ENCODE measurements around the gene VWA8.
"Not testable (repeated sequence)": the region's sequence is repeated elsewhere in the genome, so short reads cannot be mapped to it uniquely, and the experiment has no call there.

VWA8 gene

DNA sequence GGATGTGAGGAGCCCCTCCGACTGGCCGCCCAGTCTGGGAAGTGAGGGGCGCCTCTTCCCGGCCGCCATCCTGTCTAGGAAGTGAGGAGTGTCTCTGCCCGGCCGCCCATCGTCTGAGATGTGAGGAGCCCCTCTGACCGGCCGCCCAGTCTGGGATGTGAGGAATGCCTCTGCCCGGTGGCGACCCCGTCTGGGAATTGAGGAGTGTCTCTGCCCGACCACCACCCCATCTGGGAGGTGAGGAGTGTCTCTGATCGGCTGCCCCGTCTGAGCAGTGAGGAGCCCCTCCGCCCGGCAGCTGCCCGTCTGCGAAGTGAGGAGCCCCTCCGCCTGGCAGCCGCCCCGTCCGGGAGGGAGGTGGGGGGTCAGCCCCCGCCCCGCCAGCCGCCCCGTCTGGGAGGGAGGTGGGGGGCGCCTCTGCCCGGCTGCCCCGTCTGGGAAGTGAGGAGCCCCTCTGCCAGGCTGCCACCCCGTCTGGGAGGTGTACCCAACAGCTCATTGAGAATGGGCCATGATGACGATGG lies 389.0 kb downstream of the VWA8 start:
- H3K9me3 ChIP-seq (ENCODE audit: control insufficient read depth in 2 of 2, low read length in 2 of 2); H3K4me1 ChIP-seq (ENCODE audit: control insufficient read depth in 2 of 2, insufficient read depth in 2 of 2, low read length in 2 of 2); H3K9ac ChIP-seq (ENCODE audit: low read depth in 1 of 2, low read length in 2 of 2); H3K27ac ChIP-seq (ENCODE audit: low read depth in 2 of 2, low read length in 2 of 2); H3K36me3 ChIP-seq (ENCODE audit: control insufficient read depth in 2 of 2, insufficient read depth in 2 of 2, low read length in 2 of 2); H3K27me3 ChIP-seq (ENCODE audit: control insufficient read depth in 2 of 2, insufficient read depth in 2 of 2, low read length in 2 of 2); H3K4me3 ChIP-seq (ENCODE audit: low read length in 2 of 2): not testable (repeated sequence)

DNA sequence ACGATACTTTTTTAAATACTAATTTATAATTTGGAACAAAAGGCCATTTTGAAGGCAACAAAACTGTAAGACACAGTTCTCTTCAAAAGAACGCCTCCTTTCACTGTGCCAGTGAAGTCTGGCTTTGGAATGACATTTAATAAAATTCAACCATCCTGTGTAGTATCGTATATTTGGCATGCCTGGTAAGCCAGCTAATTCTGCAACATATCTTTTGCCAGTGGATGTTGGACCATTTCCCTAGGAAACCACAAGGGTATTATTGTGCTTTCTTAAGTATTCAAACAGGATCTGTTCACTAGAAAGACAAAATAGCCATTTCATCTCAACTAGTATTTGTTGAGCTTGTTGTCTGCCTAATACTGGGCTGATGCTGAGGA lies 391.9 kb downstream of the VWA8 start:
- Histone ChIP-seq H3K27me3 (ENCODE audit: control insufficient read depth in 2 of 2, insufficient read depth in 2 of 2, low read length in 2 of 2) (no peaks in the 10 kb centered on the region), H3K4me3 (ENCODE audit: low read length in 2 of 2) (no peak overlapping the region), H3K4me1 (ENCODE audit: control insufficient read depth in 2 of 2, insufficient read depth in 2 of 2, low read length in 2 of 2) (no peaks in the 10 kb centered on the region), H3K9me3 (ENCODE audit: control insufficient read depth in 2 of 2, low read length in 2 of 2) (no peaks in the 10 kb centered on the region), H3K27ac (ENCODE audit: low read depth in 2 of 2, low read length in 2 of 2) (no peak overlapping the region), H3K9ac (ENCODE audit: low read depth in 1 of 2, low read length in 2 of 2) (no peak overlapping the region), H3K36me3 (ENCODE audit: control insufficient read depth in 2 of 2, insufficient read depth in 2 of 2, low read length in 2 of 2) (peaks cover 3 to 5% of the 10 kb centered on the region in 2 donors)

DNA sequence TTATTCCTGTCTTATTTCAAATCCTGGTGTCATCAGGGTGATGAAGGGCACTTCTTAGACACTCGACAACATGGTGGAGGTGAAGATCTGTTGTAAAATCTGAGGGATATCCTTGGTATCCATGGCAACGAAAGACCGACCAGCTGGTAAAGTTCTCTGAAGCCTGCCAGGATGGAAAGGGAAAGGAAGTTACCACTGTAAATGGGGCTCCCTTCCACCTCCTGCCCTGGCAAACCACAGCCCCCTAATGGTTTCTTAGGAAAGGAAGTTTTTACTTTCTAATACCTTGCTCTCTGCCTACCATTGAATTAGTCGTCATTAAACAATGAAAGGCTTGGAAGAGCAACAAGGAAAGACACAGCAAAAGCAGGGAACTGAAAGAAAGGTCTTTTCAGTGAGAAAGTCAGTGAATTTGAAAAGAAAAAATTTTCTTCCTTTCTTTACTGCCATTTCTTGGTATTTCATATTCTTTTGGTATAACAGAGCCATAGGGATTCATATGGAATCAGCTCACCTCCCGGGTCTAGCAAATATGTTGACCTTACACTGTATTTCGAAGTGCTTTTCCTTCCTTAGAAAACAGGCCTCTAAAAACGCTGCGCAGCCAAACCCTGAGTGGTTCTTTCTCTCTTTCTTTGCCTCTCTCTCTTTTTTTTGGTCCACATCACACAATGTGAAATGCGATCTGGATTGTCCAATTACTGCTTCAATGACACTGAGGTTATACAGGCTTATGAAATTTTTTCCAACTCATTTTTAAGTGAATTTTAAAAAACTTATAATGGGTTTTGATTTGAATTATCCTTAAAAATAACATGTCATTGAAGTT lies 392.6 kb downstream of the VWA8 start:
- Histone ChIP-seq H3K4me3 (ENCODE audit: low read length in 2 of 2) (no peak overlapping the region), H3K27me3 (ENCODE audit: control insufficient read depth in 2 of 2, insufficient read depth in 2 of 2, low read length in 2 of 2) (no peaks in the 10 kb centered on the region), H3K9ac (ENCODE audit: low read depth in 1 of 2, low read length in 2 of 2) (no peak overlapping the region), H3K27ac (ENCODE audit: low read depth in 2 of 2, low read length in 2 of 2) (no peak overlapping the region), H3K36me3 (ENCODE audit: control insufficient read depth in 2 of 2, insufficient read depth in 2 of 2, low read length in 2 of 2) (peaks cover 3 to 5% of the 10 kb centered on the region in 2 donors), H3K4me1 (ENCODE audit: control insufficient read depth in 2 of 2, insufficient read depth in 2 of 2, low read length in 2 of 2) (no peaks in the 10 kb centered on the region), H3K9me3 (ENCODE audit: control insufficient read depth in 2 of 2, low read length in 2 of 2) (no peaks in the 10 kb centered on the region)

DNA sequence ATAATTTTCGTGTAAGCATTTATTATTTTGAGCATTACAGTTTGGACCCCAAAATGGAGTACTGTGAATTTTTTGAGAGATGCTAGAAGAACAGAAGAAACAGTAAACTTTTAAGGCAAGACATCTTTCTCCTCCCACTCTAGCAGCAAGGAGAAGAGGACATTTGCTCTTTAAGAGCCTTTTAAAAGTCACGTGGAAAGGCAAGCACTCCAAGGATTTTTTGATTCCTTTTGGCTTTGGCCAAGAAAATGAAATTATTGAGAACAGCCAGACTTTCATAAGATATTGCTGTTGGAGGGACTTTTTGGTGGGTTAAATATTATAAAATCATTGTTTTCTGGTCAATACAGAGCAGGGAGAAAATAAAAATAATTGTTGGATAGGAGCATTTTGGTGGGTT lies 393.5 kb downstream of the VWA8 start:
- no peak overlapping the region for H3K9ac ChIP-seq (ENCODE audit: low read depth in 1 of 2, low read length in 2 of 2)
- H3K36me3 ChIP-seq (ENCODE audit: control insufficient read depth in 2 of 2, insufficient read depth in 2 of 2, low read length in 2 of 2) = peaks cover 3 to 5% of the 10 kb centered on the region in 2 donors
- H3K27me3 ChIP-seq (ENCODE audit: control insufficient read depth in 2 of 2, insufficient read depth in 2 of 2, low read length in 2 of 2) = no peaks in the 10 kb centered on the region
- no peaks in the 10 kb centered on the region for H3K9me3 ChIP-seq (ENCODE audit: control insufficient read depth in 2 of 2, low read length in 2 of 2)
- H3K27ac ChIP-seq (ENCODE audit: low read depth in 2 of 2, low read length in 2 of 2) = no peak overlapping the region
- H3K4me1 ChIP-seq (ENCODE audit: control insufficient read depth in 2 of 2, insufficient read depth in 2 of 2, low read length in 2 of 2) = no peaks in the 10 kb centered on the region
- H3K4me3 ChIP-seq (ENCODE audit: low read length in 2 of 2) = no peak overlapping the region

DNA sequence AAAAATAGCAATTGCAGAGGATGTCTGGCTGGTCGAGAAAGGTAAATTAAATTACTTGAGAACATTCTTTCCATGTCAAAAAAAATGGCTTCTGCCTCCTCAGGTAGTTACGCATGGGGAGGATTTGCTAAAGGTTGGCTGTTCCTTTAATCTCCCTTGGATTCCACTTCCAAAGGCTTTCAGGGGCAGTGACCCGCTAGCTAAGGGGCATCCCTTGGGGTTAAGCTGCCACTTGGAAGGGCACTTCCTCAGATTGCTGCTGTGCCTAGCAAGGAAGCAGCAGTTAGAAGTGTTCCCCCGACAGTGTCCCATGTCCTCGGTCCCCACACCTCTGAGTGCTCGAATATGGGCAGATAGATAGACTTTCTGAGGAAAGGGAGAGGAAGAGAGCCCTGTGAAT lies 395.1 kb downstream of the VWA8 start:
- Histone ChIP-seq H3K36me3 (ENCODE audit: control insufficient read depth in 2 of 2, insufficient read depth in 2 of 2, low read length in 2 of 2) (peaks cover 3 to 5% of the 10 kb centered on the region in 2 donors), H3K4me3 (ENCODE audit: low read length in 2 of 2) (no peak overlapping the region), H3K27ac (ENCODE audit: low read depth in 2 of 2, low read length in 2 of 2) (no peak overlapping the region), H3K9ac (ENCODE audit: low read depth in 1 of 2, low read length in 2 of 2) (no peak overlapping the region), H3K9me3 (ENCODE audit: control insufficient read depth in 2 of 2, low read length in 2 of 2) (no peaks in the 10 kb centered on the region), H3K4me1 (ENCODE audit: control insufficient read depth in 2 of 2, insufficient read depth in 2 of 2, low read length in 2 of 2) (peaks cover 0 to 5% of the 10 kb centered on the region in 2 donors), H3K27me3 (ENCODE audit: control insufficient read depth in 2 of 2, insufficient read depth in 2 of 2, low read length in 2 of 2) (no peaks in the 10 kb centered on the region)

DNA sequence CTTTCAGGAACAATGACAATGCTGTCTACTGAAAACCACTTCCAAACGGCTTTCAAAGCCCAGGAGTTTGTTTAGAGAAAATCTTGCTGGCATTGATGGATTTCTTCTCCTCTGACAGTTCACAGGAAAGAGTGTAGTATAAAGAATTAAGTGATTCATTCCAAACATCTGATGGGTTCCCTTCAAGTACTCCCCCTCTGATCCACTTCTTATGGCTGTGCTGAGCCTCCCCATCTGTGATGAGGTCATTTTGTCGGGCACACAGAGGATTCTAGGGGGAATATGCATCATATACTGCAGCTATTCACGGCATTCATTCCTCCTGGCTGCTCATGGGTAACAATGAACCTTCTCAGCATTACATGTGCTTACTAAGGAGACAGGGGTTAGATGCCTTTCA lies 395.7 kb downstream of the VWA8 start:
- no peaks in the 10 kb centered on the region for H3K27me3 ChIP-seq (ENCODE audit: control insufficient read depth in 2 of 2, insufficient read depth in 2 of 2, low read length in 2 of 2)
- peaks cover 0 to 5% of the 10 kb centered on the region in 2 donors for H3K4me1 ChIP-seq (ENCODE audit: control insufficient read depth in 2 of 2, insufficient read depth in 2 of 2, low read length in 2 of 2)
- no peaks in the 10 kb centered on the region for H3K9me3 ChIP-seq (ENCODE audit: control insufficient read depth in 2 of 2, low read length in 2 of 2)
- peaks cover 3 to 4% of the 10 kb centered on the region in 2 donors for H3K36me3 ChIP-seq (ENCODE audit: control insufficient read depth in 2 of 2, insufficient read depth in 2 of 2, low read length in 2 of 2)
- no peak overlapping the region for H3K27ac ChIP-seq (ENCODE audit: low read depth in 2 of 2, low read length in 2 of 2)
- H3K9ac ChIP-seq (ENCODE audit: low read depth in 1 of 2, low read length in 2 of 2) = no peak overlapping the region
- no peak overlapping the region for H3K4me3 ChIP-seq (ENCODE audit: low read length in 2 of 2)

DNA sequence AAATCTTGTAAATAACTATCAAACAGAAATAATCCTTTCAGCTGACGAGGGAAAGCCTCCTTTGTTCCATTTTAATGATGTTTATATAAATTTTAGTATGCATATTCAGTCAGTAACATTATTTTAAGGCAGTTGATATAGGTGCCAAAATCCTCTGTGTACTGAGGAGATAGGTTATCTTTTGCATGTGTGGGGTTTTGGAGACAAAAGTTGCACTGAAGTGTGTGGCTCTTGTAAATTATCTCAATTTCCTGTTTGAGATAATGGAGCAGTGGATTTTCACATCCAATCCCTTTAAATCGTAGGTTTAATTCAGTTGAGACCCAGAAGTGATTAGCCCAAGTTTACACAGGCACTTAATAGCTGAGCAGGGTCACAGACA lies 396.9 kb downstream of the VWA8 start:
- Histone ChIP-seq H3K27me3 (ENCODE audit: control insufficient read depth in 2 of 2, insufficient read depth in 2 of 2, low read length in 2 of 2) (no peaks in the 10 kb centered on the region), H3K9ac (ENCODE audit: low read depth in 1 of 2, low read length in 2 of 2) (no peak overlapping the region), H3K4me1 (ENCODE audit: control insufficient read depth in 2 of 2, insufficient read depth in 2 of 2, low read length in 2 of 2) (peaks cover 0 to 5% of the 10 kb centered on the region in 2 donors), H3K4me3 (ENCODE audit: low read length in 2 of 2) (no peak overlapping the region), H3K36me3 (ENCODE audit: control insufficient read depth in 2 of 2, insufficient read depth in 2 of 2, low read length in 2 of 2) (peaks cover 3% of the 10 kb centered on the region in 2 donors), H3K27ac (ENCODE audit: low read depth in 2 of 2, low read length in 2 of 2) (no peak overlapping the region), H3K9me3 (ENCODE audit: control insufficient read depth in 2 of 2, low read length in 2 of 2) (no peaks in the 10 kb centered on the region)

DNA sequence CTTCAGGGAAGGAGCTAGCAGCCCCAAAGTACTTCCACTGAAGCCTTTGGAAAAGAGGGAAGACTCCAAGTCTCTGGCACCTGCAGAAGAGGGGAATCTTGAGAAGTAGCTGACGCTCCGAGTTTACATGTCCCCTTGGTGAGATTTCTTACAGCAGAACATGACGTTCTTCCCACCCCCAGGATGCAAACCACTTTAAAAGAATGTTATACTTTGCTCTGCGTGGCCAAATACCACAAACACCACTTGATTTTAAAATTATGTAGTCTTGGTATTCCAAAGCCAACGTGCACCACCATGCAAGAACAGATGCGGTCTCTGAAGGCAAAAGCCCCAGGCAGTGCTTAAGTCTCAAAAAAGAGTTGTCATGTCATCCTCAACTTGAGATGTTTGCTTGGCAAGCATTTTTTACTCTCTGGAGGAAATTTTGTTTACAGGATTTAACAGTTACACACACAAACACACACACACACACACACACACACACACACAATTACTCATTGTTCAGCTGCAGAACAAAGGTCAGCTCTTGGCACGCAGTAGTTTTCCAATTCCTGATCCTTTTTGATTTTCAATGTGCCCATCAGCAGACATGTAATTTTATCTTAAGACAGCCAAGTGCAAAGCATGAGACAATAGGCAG lies 397.4 kb downstream of the VWA8 start:
- Histone ChIP-seq H3K27ac (ENCODE audit: low read depth in 2 of 2, low read length in 2 of 2) (no peak overlapping the region), H3K4me1 (ENCODE audit: control insufficient read depth in 2 of 2, insufficient read depth in 2 of 2, low read length in 2 of 2) (peaks cover 0 to 5% of the 10 kb centered on the region in 2 donors), H3K36me3 (ENCODE audit: control insufficient read depth in 2 of 2, insufficient read depth in 2 of 2, low read length in 2 of 2) (peaks cover 3% of the 10 kb centered on the region in 2 donors), H3K9me3 (ENCODE audit: control insufficient read depth in 2 of 2, low read length in 2 of 2) (no peaks in the 10 kb centered on the region), H3K9ac (ENCODE audit: low read depth in 1 of 2, low read length in 2 of 2) (no peak overlapping the region), H3K4me3 (ENCODE audit: low read length in 2 of 2) (no peak overlapping the region), H3K27me3 (ENCODE audit: control insufficient read depth in 2 of 2, insufficient read depth in 2 of 2, low read length in 2 of 2) (no peaks in the 10 kb centered on the region)

DNA sequence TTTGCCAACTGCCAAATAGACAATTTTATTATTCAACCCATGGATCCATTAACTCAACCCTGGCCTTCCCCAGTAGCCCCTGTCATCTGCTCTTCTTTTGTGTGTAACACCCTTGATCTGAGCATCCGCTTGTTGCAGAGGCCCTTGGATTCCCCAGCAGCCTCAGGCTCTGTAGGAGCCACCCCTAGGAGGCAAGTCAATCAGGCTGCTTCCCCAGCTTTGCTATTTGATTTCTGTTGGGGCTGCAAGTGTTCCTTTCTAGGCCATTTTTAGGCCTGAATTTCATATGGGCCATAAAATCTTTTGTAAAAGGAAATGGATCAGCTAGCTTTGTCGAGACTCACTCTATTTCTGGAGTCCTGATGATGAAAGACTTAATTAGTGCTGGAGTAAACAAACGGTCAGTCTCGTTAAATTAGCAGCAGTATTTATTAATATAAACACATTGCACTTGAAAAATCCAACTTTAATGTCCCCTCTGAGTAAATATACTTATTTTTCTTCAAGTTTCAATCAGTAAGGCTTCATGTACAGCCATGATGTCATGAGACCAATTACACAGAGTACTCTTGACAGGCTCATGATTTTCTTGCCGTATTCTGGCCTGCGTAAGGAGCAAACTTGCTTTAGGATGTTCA lies 398.2 kb downstream of the VWA8 start:
- Histone ChIP-seq H3K4me1 (ENCODE audit: control insufficient read depth in 2 of 2, insufficient read depth in 2 of 2, low read length in 2 of 2) (peaks cover 0 to 5% of the 10 kb centered on the region in 2 donors), H3K9ac (ENCODE audit: low read depth in 1 of 2, low read length in 2 of 2) (no peak overlapping the region), H3K27me3 (ENCODE audit: control insufficient read depth in 2 of 2, insufficient read depth in 2 of 2, low read length in 2 of 2) (no peaks in the 10 kb centered on the region), H3K36me3 (ENCODE audit: control insufficient read depth in 2 of 2, insufficient read depth in 2 of 2, low read length in 2 of 2) (peaks cover 3% of the 10 kb centered on the region in 2 donors), H3K4me3 (ENCODE audit: low read length in 2 of 2) (no peak overlapping the region), H3K27ac (ENCODE audit: low read depth in 2 of 2, low read length in 2 of 2) (no peak overlapping the region), H3K9me3 (ENCODE audit: control insufficient read depth in 2 of 2, low read length in 2 of 2) (no peaks in the 10 kb centered on the region)

DNA sequence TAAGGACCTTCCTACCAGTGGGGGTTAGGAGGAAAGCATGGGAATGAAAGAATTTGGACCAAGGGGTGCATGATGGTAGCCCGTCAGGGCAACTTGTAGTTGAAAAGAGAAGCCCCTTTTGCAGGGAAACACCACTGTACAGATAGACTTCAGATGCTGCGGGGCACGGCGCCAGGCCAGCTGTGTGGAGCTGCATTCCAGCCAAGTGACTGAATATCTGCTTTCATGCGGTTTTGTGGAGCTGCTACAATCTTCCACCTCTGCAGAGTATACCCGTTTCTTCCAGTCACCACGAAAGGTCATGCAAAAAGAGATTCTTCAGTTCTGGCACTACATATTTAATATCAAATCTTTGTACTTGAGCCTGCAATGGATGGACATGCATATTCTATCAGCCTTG lies 398.8 kb downstream of the VWA8 start:
- Histone ChIP-seq H3K27me3 (ENCODE audit: control insufficient read depth in 2 of 2, insufficient read depth in 2 of 2, low read length in 2 of 2) (no peaks in the 10 kb centered on the region), H3K4me3 (ENCODE audit: low read length in 2 of 2) (no peak overlapping the region), H3K4me1 (ENCODE audit: control insufficient read depth in 2 of 2, insufficient read depth in 2 of 2, low read length in 2 of 2) (peaks cover 0 to 5% of the 10 kb centered on the region in 2 donors), H3K9ac (ENCODE audit: low read depth in 1 of 2, low read length in 2 of 2) (no peak overlapping the region), H3K36me3 (ENCODE audit: control insufficient read depth in 2 of 2, insufficient read depth in 2 of 2, low read length in 2 of 2) (peaks cover 0 to 3% of the 10 kb centered on the region in 2 donors), H3K9me3 (ENCODE audit: control insufficient read depth in 2 of 2, low read length in 2 of 2) (no peaks in the 10 kb centered on the region), H3K27ac (ENCODE audit: low read depth in 2 of 2, low read length in 2 of 2) (no peak overlapping the region)
